Rectal smooth muscle tissue (tissue), 1 donor: ENCODE data around the gene IRGQ.
A peak's percentile ranks its signal among the peaks of the same experiment; 100 is the strongest.

Source experiments
- H3K27ac ChIP-seq: one replicate; pipeline ENCODE4 v1.7.0; 2013; ENCODE audit warnings: low read depth, low read length, inconsistent platforms
- H3K27me3 ChIP-seq: one replicate; pipeline ENCODE4 v1.7.0; 2013; ENCODE audit warnings: low read length; ENCODE audit not compliant: control insufficient read depth, insufficient read depth
- H3K36me3 ChIP-seq: one replicate; pipeline ENCODE4 v1.7.0; 2013; ENCODE audit warnings: low read length; ENCODE audit not compliant: control insufficient read depth, insufficient read depth
- H3K4me1 ChIP-seq: one replicate; pipeline ENCODE4 v1.7.0; 2013; ENCODE audit warnings: low read length; ENCODE audit not compliant: control insufficient read depth, insufficient read depth
- H3K4me3 ChIP-seq: one replicate; pipeline ENCODE4 v1.7.0; 2013; ENCODE audit warnings: low read length
- H3K9ac ChIP-seq: one replicate; pipeline ENCODE4 v1.7.0; 2013; ENCODE audit warnings: low read length

IRGQ gene

GRCh38 chr19:43538922-43539321, 57.0 kb downstream of the IRGQ start:
- Histone ChIP-seq H3K27me3 (no peaks in the 10 kb centered on the region), H3K36me3 (peaks cover 20% of the 10 kb centered on the region), H3K27ac (no peak overlapping the region), H3K9ac (no peak overlapping the region), H3K4me1 (peaks cover 4% of the 10 kb centered on the region), H3K4me3 (no peak overlapping the region)

GRCh38 chr19:43534816-43535761, 60.8 kb downstream of the IRGQ start:
- Histone ChIP-seq H3K27ac (peak overlapping the region; percentile 94), H3K36me3 (peaks cover under 1% of the 10 kb centered on the region), H3K9ac (no peak overlapping the region), H3K27me3 (no peaks in the 10 kb centered on the region), H3K4me1 (peaks cover 7% of the 10 kb centered on the region), H3K4me3 (no peak overlapping the region)
